H9 (cell line): Measurements from ENCODE around the gene SPECC1. TPM values are rescaled to one million over a fixed set of nuclear protein-coding genes. Genes with fewer than 3 reads are reported as not detected.

Experiments used
- DNase-seq: peaks from one replicate; pipeline ENCODE4 v3.0.0-alpha.2; 2017
- H2AFZ ChIP-seq: one replicate; pipeline ENCODE4 v1.6.1; 2013; ENCODE audit warnings: mild to moderate bottlenecking, low read length, control low read depth, moderate library complexity
- H2AK5ac ChIP-seq: 2 replicates; pipeline ENCODE4 v1.6.1; 2013; ENCODE audit warnings: low read length, control low read depth, mixed read lengths; ENCODE audit not compliant: insufficient read length
- H2BK120ac ChIP-seq: one replicate; pipeline ENCODE4 v1.6.1; 2013; ENCODE audit warnings: low read depth, mild to moderate bottlenecking, low read length, control low read depth, inconsistent platforms; ENCODE audit not compliant: poor library complexity, severe bottlenecking
- H2BK12ac ChIP-seq: 2 replicates; pipeline ENCODE4 v1.6.1; 2013; ENCODE audit warnings: low read length, control low read depth, mixed read lengths, low read depth; ENCODE audit not compliant: insufficient read length
- H2BK15ac ChIP-seq: 2 replicates; pipeline ENCODE4 v1.6.1; 2013; ENCODE audit warnings: low read depth, low read length, control low read depth
- H2BK20ac ChIP-seq: one replicate; pipeline ENCODE4 v1.6.1; 2013; ENCODE audit warnings: low read depth, mild to moderate bottlenecking, low read length, control low read depth, inconsistent platforms; ENCODE audit not compliant: poor library complexity, severe bottlenecking
- H2BK5ac ChIP-seq: 2 replicates; pipeline ENCODE4 v1.6.1; 2013; ENCODE audit warnings: low read length, control low read depth, mixed read lengths; ENCODE audit not compliant: insufficient read length
- H3K14ac ChIP-seq: 2 replicates; pipeline ENCODE4 v1.6.1; 2013; ENCODE audit warnings: low read length, control low read depth; ENCODE audit not compliant: insufficient read depth
- H3K18ac ChIP-seq: 2 replicates; pipeline ENCODE4 v1.6.1; 2013; ENCODE audit warnings: low read depth, mild to moderate bottlenecking, mixed read lengths, low read length, control low read depth; ENCODE audit not compliant: insufficient read length
- H3K23ac ChIP-seq: 2 replicates; pipeline ENCODE4 v1.6.1; 2013; ENCODE audit warnings: low read length, control low read depth, mixed read lengths, low read depth; ENCODE audit not compliant: insufficient read length
- H3K23me2 ChIP-seq: 2 replicates; pipeline ENCODE4 v1.6.1; 2013; ENCODE audit warnings: low read depth, mild to moderate bottlenecking, mixed read lengths, low read length, control low read depth; ENCODE audit not compliant: insufficient read length, poor library complexity, severe bottlenecking
- H3K27ac ChIP-seq: 2 replicates; pipeline ENCODE4 v1.5.1; 2013; ENCODE audit warnings: low read length, control low read depth, mixed read lengths, low read depth; ENCODE audit not compliant: insufficient read length
- H3K27me3 ChIP-seq: 2 replicates; pipeline ENCODE4 v1.6.1; 2013; ENCODE audit warnings: low read length, control low read depth, inconsistent platforms; ENCODE audit not compliant: insufficient read depth
- H3K4ac ChIP-seq: 2 replicates; pipeline ENCODE4 v1.6.1; 2013; ENCODE audit warnings: low read depth, mild to moderate bottlenecking, control low read depth, inconsistent platforms, low read length, moderate library complexity
- H3K4me1 ChIP-seq: 2 replicates; pipeline ENCODE4 v1.6.1; 2013; ENCODE audit warnings: low read length, control low read depth, inconsistent platforms; ENCODE audit not compliant: insufficient read depth
- H3K4me2 ChIP-seq: 2 replicates; pipeline ENCODE4 v1.6.1; 2013; ENCODE audit warnings: low read length, control low read depth, mixed read lengths; ENCODE audit not compliant: insufficient read length, insufficient read depth
- H3K56ac ChIP-seq: 2 replicates; pipeline ENCODE4 v1.6.1; 2013; ENCODE audit warnings: low read depth, mild to moderate bottlenecking, mixed read lengths, low read length, control low read depth; ENCODE audit not compliant: insufficient read length
- H3K79me1 ChIP-seq: 2 replicates; pipeline ENCODE4 v1.6.1; 2013; ENCODE audit warnings: low read depth, mild to moderate bottlenecking, moderate library complexity, low read length, control low read depth, inconsistent platforms; ENCODE audit not compliant: insufficient read depth, poor library complexity, severe bottlenecking
- H3K79me2 ChIP-seq: 2 replicates; pipeline ENCODE4 v1.6.1; 2013; ENCODE audit warnings: low read length, control low read depth, inconsistent platforms; ENCODE audit not compliant: insufficient read depth
- H3K9ac ChIP-seq: 2 replicates; pipeline ENCODE4 v1.6.1; 2013; ENCODE audit warnings: low read length, control low read depth, mixed read lengths; ENCODE audit not compliant: insufficient read length; ENCODE audit errors: extremely low read depth
- H3K9me3 ChIP-seq: one replicate; pipeline ENCODE4 v1.6.1; 2013; ENCODE audit warnings: low read depth, low read length, inconsistent platforms; ENCODE audit not compliant: control insufficient read depth
- H3T11ph ChIP-seq: one replicate; pipeline ENCODE4 v1.6.1; 2013; ENCODE audit warnings: mild to moderate bottlenecking, low read length, control low read depth, inconsistent platforms
- H4K20me1 ChIP-seq: one replicate; pipeline ENCODE4 v1.6.1; 2013; ENCODE audit not compliant: control insufficient read depth, insufficient read length, insufficient read depth
- H4K5ac ChIP-seq: 2 replicates; pipeline ENCODE4 v1.6.1; 2013; ENCODE audit warnings: low read depth, mild to moderate bottlenecking, mixed read lengths, low read length, control low read depth; ENCODE audit not compliant: insufficient read length
- H4K8ac ChIP-seq: replicated peaks from 2 replicates; pipeline ENCODE4 v1.6.1; 2013; ENCODE audit warnings: low read length, control low read depth, mixed read lengths, low read depth; ENCODE audit not compliant: insufficient read length
- H4K91ac ChIP-seq: 2 replicates; pipeline ENCODE4 v1.6.1; 2013; ENCODE audit warnings: low read depth, mild to moderate bottlenecking, moderate library complexity, mixed read lengths, low read length, control low read depth; ENCODE audit not compliant: insufficient read length
- H3K27ac Mint-ChIP-seq, 3 experiments: 2 replicates in 2 of 3; 3 replicates in 1 of 3; pipeline ENCODE4 v1.8.0; 2020 to 2021; ENCODE audit warnings: mixed read lengths in 3 of 3, mild to moderate bottlenecking in 1 of 3, moderate library complexity in 1 of 3
- H3K27me3 Mint-ChIP-seq: 2 replicates; pipeline ENCODE4 v1.8.0; 2021; ENCODE audit warnings: low read depth, mild to moderate bottlenecking, moderate library complexity, mixed read lengths
- H3K36me3 Mint-ChIP-seq, 3 experiments: 2 replicates in 2 of 3; 3 replicates in 1 of 3; pipeline ENCODE4 v1.8.0; 2020 to 2021; ENCODE audit warnings: low read depth in 3 of 3, mixed read lengths in 3 of 3; ENCODE audit not compliant: insufficient read depth in 1 of 3
- H3K4me1 Mint-ChIP-seq, 2 experiments: 2 replicates each; pipeline ENCODE4 v1.8.0; 2020; ENCODE audit warnings: mixed read lengths in 2 of 2
- H3K4me3 Mint-ChIP-seq, 2 experiments: 2 replicates in 1 of 2; 3 replicates in 1 of 2; pipeline ENCODE4 v1.8.0; 2020 to 2021; ENCODE audit warnings: mild to moderate bottlenecking in 2 of 2, mixed read lengths in 2 of 2, moderate library complexity in 1 of 2
- H3K9me3 Mint-ChIP-seq, 2 experiments: 2 replicates in 1 of 2; 3 replicates in 1 of 2; pipeline ENCODE4 v1.8.0; 2020; ENCODE audit warnings: mild to moderate bottlenecking in 2 of 2, mixed read lengths in 2 of 2, moderate library complexity in 1 of 2
- CTCF ChIP-seq: fragments of 200-600 bp; sonication (generic); conservative IDR thresholded peaks from 3 replicates; pipeline ENCODE4 v1.8.0; 2021; ENCODE audit warnings: antibody characterized with exemption, mild to moderate bottlenecking
- WGBS: extraction: QIAGEN DNeasy Blood & Tissue Kit; methylation state at CpG from one replicate; pipeline ENCODE4 v1.1.7; 2013; ENCODE audit warnings: missing lambda C conversion rate, low lambda C conversion rate, mixed read lengths; ENCODE audit not compliant: insufficient read length; ENCODE audit errors: extremely low coverage; 5-methylcytosine and 5-hydroxymethylcytosine counted together
- total RNA-seq: library from RNA; stranded (reverse); gene quantifications from 2 replicates; pipeline ENCODE4 v1.2.1, GENCODE V29; 2021

Gene SPECC1
- total RNA-seq, 1 experiment from 2014 or later: 65.7 TPM

GRCh38 chr17:20253323-20253722, 244.2 kb downstream of the SPECC1 start:
- H2BK120ac ChIP-seq: no peak overlapping the region
- H2AFZ ChIP-seq: no peak overlapping the region
- no peak overlapping the region for H4K5ac ChIP-seq
- H3K27ac Mint-ChIP-seq: no peak overlapping the region
- H3K9me3 ChIP-seq: no peaks in the 10 kb centered on the region
- no peaks in the 10 kb centered on the region for H3K23me2 ChIP-seq
- H2BK15ac ChIP-seq: no peak overlapping the region
- H3K4me2 ChIP-seq: no peak overlapping the region
- no peak overlapping the region for H2BK20ac ChIP-seq
- no peak overlapping the region for H3K23ac ChIP-seq
- no peak overlapping the region for H3K4ac ChIP-seq
- no peak for DNase-seq
- no peak overlapping the region for H3K9ac ChIP-seq
- no peak for TF ChIP-seq CTCF
- no peak overlapping the region for H3K56ac ChIP-seq
- H3K4me3 Mint-ChIP-seq: no peak overlapping the region
- peaks cover 4% of the 10 kb centered on the region for H4K20me1 ChIP-seq
- H3K79me1 ChIP-seq: no peaks in the 10 kb centered on the region
- no CpG with 5 or more reads among the region's 7 CpGs for WGBS
- peaks cover 34 to 63% (median 55%) of the 10 kb centered on the region in 3 experiments for H3K36me3 Mint-ChIP-seq
- H3T11ph ChIP-seq: no peak overlapping the region
- H3K18ac ChIP-seq: no peak overlapping the region
- H3K14ac ChIP-seq: no peak overlapping the region
- no peak overlapping the region for H2BK5ac ChIP-seq
- no peak overlapping the region for H2BK12ac ChIP-seq
- no peak overlapping the region for H4K8ac ChIP-seq
- H3K9me3 Mint-ChIP-seq: 0 out of 5 replicates have a peak, but pooled peaks cover 0 to 4% of the 10 kb centered on the region in 2 experiments
- no peak overlapping the region for H3K27ac ChIP-seq
- no peaks in the 10 kb centered on the region; the same call in 1 of the 2 replicates for H3K27me3 Mint-ChIP-seq
- no peaks in the 10 kb centered on the region; a peak in 1 of 4 replicates for H3K4me1 Mint-ChIP-seq
- H4K91ac ChIP-seq: no peak overlapping the region
- no peaks in the 10 kb centered on the region for H3K79me2 ChIP-seq
- H2AK5ac ChIP-seq: no peak overlapping the region
- no peaks in the 10 kb centered on the region for H3K4me1 ChIP-seq
- H3K27me3 ChIP-seq: no peaks in the 10 kb centered on the region
